DOHH2 (cell line): ENCODE data around the gene TMEM218.

ENCODE experiments used
- H3F3A ChIP-seq: fragments of 200-600 bp; sonication (generic), shearing (Covaris generic); 2 replicates; pipeline ENCODE4 v1.6.0; 2016; ENCODE audit warnings: antibody characterized with exemption, mild to moderate bottlenecking; ENCODE audit not compliant: control insufficient read depth, insufficient read depth
- H3K27ac ChIP-seq: fragments of 200-600 bp; sonication (generic); 2 replicates; pipeline ENCODE4 v1.5.1; 2014; ENCODE audit warnings: low read depth, mild to moderate bottlenecking, low read length, moderate library complexity
- H3K27me3 ChIP-seq: fragments of 200-600 bp; sonication (generic); 2 replicates; pipeline ENCODE4 v1.6.1; 2014; ENCODE audit warnings: mild to moderate bottlenecking, low read length, mixed read lengths; ENCODE audit not compliant: control insufficient read depth
- H3K36me3 ChIP-seq: fragments of 200-600 bp; sonication (generic); 2 replicates; pipeline ENCODE4 v1.6.1; 2014; ENCODE audit warnings: mild to moderate bottlenecking, low read length, moderate library complexity, mixed read lengths; ENCODE audit not compliant: control insufficient read depth
- H3K4me1 ChIP-seq: fragments of 200-600 bp; sonication (generic); 2 replicates; pipeline ENCODE4 v1.6.1; 2014; ENCODE audit warnings: mild to moderate bottlenecking, low read length, mixed read lengths; ENCODE audit not compliant: control insufficient read depth
- H3K4me2 ChIP-seq: fragments of 200-600 bp; sonication (generic); 2 replicates; pipeline ENCODE4 v1.6.0; 2014; ENCODE audit warnings: mild to moderate bottlenecking, low read length, moderate library complexity
- H3K4me3 ChIP-seq: fragments of 200-600 bp; sonication (generic); 2 replicates; pipeline ENCODE4 v1.5.1; 2014; ENCODE audit warnings: mild to moderate bottlenecking, low read length, mixed read lengths
- H3K79me2 ChIP-seq: fragments of 200-600 bp; sonication (generic); 2 replicates; pipeline ENCODE4 v1.6.1; 2014; ENCODE audit warnings: mild to moderate bottlenecking, low read length, mixed read lengths; ENCODE audit not compliant: control insufficient read depth
- H3K9me2 ChIP-seq: fragments of 200-600 bp; sonication (generic); replicated peaks from 2 replicates; pipeline ENCODE4 v1.6.1; 2014; ENCODE audit warnings: mild to moderate bottlenecking, low read length, mixed read lengths; ENCODE audit not compliant: control insufficient read depth
- H3K9me3 ChIP-seq: fragments of 200-600 bp; sonication (generic); 2 replicates; pipeline ENCODE4 v1.6.1; 2014; ENCODE audit warnings: antibody characterized with exemption, low read length, mixed read lengths; ENCODE audit not compliant: control insufficient read depth, insufficient read depth
- H4K20me1 ChIP-seq: fragments of 200-600 bp; sonication (generic); 2 replicates; pipeline ENCODE4 v1.6.0; 2014; ENCODE audit warnings: low read depth, mild to moderate bottlenecking, antibody characterized with exemption, low read length, moderate library complexity; ENCODE audit not compliant: control insufficient read depth, insufficient read depth
- EZH2phosphoT487 ChIP-seq: fragments of 200-600 bp; sonication (generic); IDR thresholded peaks from 2 replicates; pipeline ENCODE4 v1.6.1; 2017; ENCODE audit warnings: borderline replicate concordance, mild to moderate bottlenecking, antibody characterized with exemption, low read length, moderate library complexity, mixed read lengths
- TF ChIP-seq, protein P1 (sequence below): fragments of 200-600 bp; sonication (generic); IDR thresholded peaks from one replicate; pipeline ENCODE4 v1.5.1; 2014; ENCODE audit warnings: antibody characterized with exemption, mild to moderate bottlenecking, low read depth, low read length; ENCODE audit not compliant: poor library complexity, severe bottlenecking

The TMEM218 gene

DNA sequence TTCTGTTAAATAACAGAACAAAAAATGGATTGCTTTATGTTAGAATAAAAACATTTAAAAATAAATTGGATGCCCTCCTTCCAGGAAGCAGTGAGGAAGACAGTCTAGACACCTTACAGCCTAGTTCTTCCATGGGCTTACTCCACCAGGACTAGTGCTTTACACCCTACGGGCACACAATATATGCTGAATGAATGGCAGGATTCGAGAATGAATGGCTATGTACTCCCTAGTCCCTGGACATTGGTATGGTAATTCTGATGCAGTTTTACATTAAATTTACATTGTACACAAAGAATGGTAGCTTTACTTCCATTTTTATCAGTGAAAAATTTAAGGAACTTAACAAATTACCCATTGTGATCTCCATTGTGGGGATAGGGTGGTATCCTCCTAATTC is 16.7 kb downstream of the TMEM218 start:
- H3K4me3 ChIP-seq = no peak overlapping the region
- no peaks in the 10 kb centered on the region for H3K79me2 ChIP-seq
- H3K36me3 ChIP-seq = no peaks in the 10 kb centered on the region
- TF ChIP-seq, protein P1, sequence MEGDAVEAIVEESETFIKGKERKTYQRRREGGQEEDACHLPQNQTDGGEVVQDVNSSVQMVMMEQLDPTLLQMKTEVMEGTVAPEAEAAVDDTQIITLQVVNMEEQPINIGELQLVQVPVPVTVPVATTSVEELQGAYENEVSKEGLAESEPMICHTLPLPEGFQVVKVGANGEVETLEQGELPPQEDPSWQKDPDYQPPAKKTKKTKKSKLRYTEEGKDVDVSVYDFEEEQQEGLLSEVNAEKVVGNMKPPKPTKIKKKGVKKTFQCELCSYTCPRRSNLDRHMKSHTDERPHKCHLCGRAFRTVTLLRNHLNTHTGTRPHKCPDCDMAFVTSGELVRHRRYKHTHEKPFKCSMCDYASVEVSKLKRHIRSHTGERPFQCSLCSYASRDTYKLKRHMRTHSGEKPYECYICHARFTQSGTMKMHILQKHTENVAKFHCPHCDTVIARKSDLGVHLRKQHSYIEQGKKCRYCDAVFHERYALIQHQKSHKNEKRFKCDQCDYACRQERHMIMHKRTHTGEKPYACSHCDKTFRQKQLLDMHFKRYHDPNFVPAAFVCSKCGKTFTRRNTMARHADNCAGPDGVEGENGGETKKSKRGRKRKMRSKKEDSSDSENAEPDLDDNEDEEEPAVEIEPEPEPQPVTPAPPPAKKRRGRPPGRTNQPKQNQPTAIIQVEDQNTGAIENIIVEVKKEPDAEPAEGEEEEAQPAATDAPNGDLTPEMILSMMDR = no peak
- no peak for TF ChIP-seq EZH2phosphoT487
- H4K20me1 ChIP-seq = no peaks in the 10 kb centered on the region
- no peaks in the 10 kb centered on the region for H3F3A ChIP-seq
- no peak overlapping the region for H3K27ac ChIP-seq
- peaks cover 5% of the 10 kb centered on the region for H3K4me1 ChIP-seq
- H3K9me2 ChIP-seq = no peaks in the 10 kb centered on the region
- H3K9me3 ChIP-seq = no peaks in the 10 kb centered on the region
- H3K27me3 ChIP-seq = no peaks in the 10 kb centered on the region
- no peak overlapping the region for H3K4me2 ChIP-seq

DNA sequence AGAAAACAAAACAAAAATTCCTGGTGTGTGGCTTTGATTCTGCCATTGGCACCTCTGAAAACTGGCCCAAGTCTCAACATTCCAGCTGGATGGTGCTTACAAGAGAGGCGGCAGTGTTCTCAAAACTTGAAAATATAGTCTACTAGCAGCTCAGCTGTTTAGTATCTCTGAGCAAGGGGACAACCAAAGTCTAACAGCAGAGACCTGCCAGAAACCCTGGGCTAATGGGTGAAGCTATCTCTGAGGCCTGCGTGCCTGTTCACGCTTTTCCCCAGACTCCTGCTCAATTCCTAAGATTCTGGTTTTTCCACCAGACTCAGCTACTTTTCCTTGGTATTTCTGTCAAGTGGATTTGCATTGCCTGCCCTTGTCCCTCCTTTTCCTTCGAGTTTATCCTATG is 17.9 kb downstream of the TMEM218 start:
- Histone ChIP-seq H3F3A (no peaks in the 10 kb centered on the region), H4K20me1 (no peaks in the 10 kb centered on the region), H3K9me3 (no peaks in the 10 kb centered on the region), H3K9me2 (no peaks in the 10 kb centered on the region), H3K36me3 (no peaks in the 10 kb centered on the region), H3K4me3 (no peak overlapping the region), H3K27me3 (no peaks in the 10 kb centered on the region), H3K4me2 (no peak overlapping the region), H3K27ac (no peak overlapping the region), H3K4me1 (peaks cover 5% of the 10 kb centered on the region), H3K79me2 (no peaks in the 10 kb centered on the region)
- TF ChIP-seq, protein P1 = no peak
- no peak for TF ChIP-seq EZH2phosphoT487

DNA sequence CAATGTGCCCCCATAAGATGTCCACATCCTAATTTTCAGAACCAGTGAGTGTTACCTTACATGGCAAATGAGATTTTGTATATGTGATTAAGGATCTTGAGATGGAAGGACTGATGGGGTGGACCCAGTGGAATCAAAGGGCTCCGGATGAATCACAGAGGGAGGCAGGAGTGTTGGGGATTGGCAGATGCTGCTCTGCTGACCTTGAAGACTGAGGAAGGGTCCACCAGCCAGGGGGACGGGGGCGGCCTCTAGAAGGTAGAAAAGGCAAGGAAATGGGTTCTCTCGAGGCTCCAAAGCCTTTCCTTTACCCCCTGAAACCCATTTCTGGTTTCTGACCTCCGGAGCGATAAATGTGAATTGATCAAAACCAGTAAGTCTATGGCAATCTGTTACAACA is 18.8 kb downstream of the TMEM218 start:
- Histone ChIP-seq H3K9me2 (no peaks in the 10 kb centered on the region), H3K36me3 (no peaks in the 10 kb centered on the region), H4K20me1 (no peaks in the 10 kb centered on the region), H3K79me2 (no peaks in the 10 kb centered on the region), H3K27ac (no peak overlapping the region), H3K4me3 (no peak overlapping the region), H3K9me3 (no peaks in the 10 kb centered on the region), H3K4me2 (no peak overlapping the region), H3K4me1 (peaks cover 5% of the 10 kb centered on the region), H3F3A (no peaks in the 10 kb centered on the region), H3K27me3 (no peaks in the 10 kb centered on the region)
- TF ChIP-seq, protein P1 = no peak
- no peak for TF ChIP-seq EZH2phosphoT487
